KOPT-K1 (cell line): ENCODE measurements around the gene FOXL1.

Experiments used
- H3K27ac ChIP-seq: fragments of 200-600 bp; sonication (generic); 2 replicates; pipeline ENCODE4 v1.5.1; 2016; ENCODE audit warnings: antibody characterized with exemption, mild to moderate bottlenecking, low read depth, low read length; ENCODE audit not compliant: poor library complexity, severe bottlenecking
- H3K36me3 ChIP-seq: fragments of 200-600 bp; sonication (generic); 2 replicates; pipeline ENCODE4 v1.5.1; 2017; ENCODE audit warnings: antibody characterized with exemption, mild to moderate bottlenecking, low read length, moderate library complexity; ENCODE audit not compliant: insufficient read depth
- H3K9me3 ChIP-seq: fragments of 200-600 bp; sonication (generic); 2 replicates; pipeline ENCODE4 v1.5.1; 2017; ENCODE audit warnings: antibody characterized with exemption, low read length, mild to moderate bottlenecking; ENCODE audit not compliant: insufficient read depth, poor library complexity, severe bottlenecking

Gene FOXL1

DNA sequence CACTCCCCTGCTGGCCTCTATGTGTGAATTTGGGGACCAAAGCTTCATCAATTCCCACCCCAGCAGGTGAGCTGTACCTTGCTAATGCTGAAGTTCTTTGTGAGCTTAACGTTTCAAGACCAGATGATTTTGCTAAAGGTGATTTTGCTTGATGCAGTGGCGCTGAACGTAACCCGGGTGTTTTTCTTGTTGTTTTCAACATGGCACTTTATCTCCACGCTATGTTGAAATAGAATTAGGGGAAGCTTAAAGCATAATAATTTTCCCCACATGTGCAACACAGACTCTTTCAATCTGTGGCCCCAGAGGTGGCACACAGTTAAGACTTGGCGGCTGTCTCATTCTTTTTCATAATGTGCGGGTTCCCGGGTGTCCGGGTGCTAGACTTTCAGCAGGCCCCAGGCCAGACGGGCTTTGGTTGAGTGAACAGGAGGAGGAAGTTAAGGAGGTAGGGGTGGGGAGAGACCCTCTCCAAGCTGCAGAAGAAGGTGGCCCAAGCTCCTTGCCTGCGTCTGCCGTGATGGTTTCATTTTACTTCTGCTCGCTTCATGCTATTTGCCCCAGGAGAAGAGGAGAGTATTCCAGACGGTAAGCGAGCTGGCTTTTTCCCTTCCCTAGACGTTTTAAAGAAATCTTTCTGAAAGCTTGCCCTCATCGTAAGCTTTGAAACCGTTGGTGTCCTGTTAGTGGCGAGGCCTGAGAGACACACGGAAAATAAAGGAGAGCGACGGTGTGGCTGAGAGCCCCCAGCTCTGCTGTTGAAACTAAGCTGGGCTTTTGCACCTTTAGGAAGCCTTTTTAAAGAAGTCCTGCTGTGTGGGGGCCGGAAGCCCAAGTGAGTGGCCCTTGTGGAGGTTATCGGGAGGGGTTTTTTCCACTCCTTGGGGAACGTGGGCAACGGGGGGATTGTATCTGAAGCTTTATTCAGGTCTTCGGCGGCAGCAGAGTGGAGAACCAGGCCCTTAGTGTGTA lies 7.5 kb upstream of the FOXL1 start:
- Histone ChIP-seq H3K36me3 (no peaks in the 10 kb centered on the region), H3K9me3 (no peaks in the 10 kb centered on the region), H3K27ac (no peak overlapping the region)

DNA sequence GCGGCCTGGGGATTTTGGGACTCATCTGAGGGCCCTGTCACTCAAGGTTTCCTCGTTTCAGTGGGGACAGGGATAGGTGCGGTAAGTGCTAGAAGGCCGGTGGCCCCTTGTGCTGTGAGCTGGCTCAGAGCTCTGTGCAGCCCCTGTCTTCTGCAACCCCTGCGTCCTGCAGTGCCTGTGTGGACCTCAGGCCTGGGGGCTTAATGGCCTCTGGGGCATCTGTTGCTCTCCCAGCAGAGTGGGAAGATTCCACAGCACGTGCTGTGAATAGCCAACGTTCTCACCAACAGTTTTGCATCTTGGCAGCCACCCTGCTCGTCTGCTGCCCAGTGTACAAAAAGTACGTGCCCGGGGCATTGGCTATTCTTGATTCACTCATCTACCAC lies 6.8 kb upstream of the FOXL1 start:
- Histone ChIP-seq H3K9me3 (no peaks in the 10 kb centered on the region), H3K36me3 (no peaks in the 10 kb centered on the region), H3K27ac (no peak overlapping the region)

DNA sequence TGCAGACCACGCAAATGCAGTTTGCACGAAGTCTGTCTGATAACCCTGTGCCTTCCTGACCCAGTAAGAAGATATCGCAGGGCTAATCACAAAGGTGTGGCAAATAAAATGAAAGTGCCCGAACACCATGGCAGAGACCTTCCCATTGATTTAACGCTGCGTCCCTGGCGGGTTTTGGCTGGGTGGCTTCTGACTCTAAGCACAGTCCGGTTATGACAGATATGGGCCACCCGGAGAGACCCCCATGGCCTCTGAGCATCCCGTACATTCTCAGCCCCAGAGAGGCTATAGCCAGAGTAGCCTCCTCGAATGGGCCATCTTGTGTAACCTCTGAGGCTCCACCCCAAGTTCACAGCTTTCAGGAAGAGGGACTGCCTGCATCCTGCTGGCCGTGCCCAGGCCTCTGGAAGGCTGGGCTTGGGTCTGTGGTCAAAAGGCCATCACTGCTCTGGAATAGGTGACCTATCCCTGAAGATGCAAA lies 6.3 kb upstream of the FOXL1 start:
- H3K9me3 ChIP-seq: no peaks in the 10 kb centered on the region
- H3K36me3 ChIP-seq: no peaks in the 10 kb centered on the region
- no peak overlapping the region for H3K27ac ChIP-seq

DNA sequence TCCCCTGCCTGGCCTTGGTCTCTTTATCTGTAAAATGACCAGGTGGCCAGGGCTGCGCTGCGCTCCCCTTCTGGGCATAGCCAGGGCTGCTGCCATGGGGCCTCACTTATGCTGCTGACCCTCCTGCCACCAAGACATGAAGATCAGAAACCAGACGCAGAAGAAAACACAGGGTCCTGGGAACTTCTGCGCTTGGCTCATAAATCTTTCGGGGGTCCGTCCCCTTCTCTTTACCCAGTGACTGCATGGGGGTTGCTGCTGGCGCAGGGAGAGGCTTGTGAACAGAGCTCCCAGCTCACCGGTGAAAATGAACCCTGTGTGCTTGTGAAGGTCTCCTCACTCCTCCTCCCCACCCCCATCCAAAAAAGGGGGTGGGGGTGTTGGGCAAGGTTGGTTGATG lies 5.7 kb upstream of the FOXL1 start:
- no peaks in the 10 kb centered on the region for H3K36me3 ChIP-seq
- H3K27ac ChIP-seq: no peak overlapping the region
- H3K9me3 ChIP-seq: no peaks in the 10 kb centered on the region

DNA sequence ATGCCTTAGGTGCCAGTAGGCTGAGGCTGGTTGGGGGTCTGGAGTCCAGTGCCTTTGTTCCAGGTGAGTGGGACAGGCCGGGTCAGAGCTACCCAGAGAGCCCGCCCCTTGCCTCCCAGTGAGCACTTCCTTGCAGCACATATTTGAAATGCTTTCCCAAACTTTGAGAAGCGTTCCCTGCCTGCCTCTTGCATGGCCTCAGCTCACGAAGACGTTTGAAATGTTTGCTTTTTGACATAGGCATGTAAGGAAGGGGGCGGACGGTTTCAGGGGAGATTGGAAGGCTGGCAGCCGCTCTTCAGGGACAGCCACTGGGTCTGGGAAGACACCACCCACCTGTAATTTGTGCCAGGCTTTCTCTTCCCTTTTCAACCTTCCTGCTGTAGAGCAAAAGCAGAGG lies 5.1 kb upstream of the FOXL1 start:
- Histone ChIP-seq H3K9me3 (no peaks in the 10 kb centered on the region), H3K27ac (no peak overlapping the region), H3K36me3 (no peaks in the 10 kb centered on the region)

DNA sequence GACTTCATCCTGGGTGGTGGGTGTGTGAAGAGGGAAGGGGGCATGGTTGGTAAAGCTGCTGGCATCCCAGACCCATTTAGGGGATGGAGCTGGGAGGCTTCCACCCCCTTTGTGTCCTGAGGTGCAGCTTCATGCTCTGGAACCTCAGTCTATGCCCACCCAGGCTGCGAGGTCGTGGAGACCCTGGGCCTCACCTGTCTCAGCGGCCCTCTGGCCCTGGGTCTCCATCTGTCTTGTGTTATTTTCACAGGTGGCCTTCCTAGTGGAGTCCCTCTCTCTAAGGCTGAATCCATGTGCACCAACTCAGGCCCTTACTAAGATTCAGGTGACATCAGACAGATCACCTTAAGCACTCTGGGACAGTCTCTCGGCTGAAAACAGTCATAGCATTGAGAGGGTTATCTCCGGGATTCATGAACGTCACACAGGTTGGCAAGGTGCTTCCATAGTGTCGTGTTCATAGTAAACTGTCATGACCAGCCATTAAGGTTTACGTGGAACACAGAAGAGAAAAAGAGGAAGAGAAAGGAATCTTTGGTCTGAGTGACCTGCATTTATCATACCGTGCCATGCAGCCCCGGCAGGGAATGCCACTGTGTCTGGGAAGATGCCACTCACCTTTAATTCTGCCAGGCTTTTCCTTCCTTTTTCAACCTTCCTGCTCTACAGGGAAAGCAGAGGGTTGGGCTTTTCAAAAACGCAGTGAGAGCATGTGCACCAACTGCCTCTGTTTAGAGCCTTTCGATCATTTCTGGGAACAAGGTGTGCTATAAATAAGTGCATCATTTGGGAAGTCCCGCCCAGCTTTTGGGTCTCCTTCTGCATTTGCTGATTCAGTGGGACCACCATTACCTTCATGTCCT lies 4.5 kb upstream of the FOXL1 start:
- H3K9me3 ChIP-seq: no peaks in the 10 kb centered on the region
- no peaks in the 10 kb centered on the region for H3K36me3 ChIP-seq
- H3K27ac ChIP-seq: no peak overlapping the region

DNA sequence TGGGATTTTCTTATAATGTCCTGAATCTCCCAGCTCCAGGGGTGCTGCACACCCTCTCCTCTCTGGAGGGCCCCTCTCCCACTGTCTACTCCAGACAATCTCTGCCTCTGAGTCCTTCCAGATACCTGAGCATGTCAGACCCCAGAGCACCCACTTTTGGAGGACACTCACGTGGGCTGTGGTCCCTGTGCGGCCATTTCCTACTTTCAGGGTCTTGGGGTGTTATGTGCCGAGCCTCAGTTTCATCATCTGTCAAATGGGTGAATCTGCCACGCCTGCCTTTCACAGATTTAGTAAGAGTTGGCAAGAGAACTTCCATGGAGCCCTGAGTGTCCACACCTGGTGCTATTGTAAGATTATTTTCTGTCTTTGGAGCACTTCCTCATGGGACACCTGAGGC lies 3.7 kb upstream of the FOXL1 start:
- no peak overlapping the region for H3K27ac ChIP-seq
- no peaks in the 10 kb centered on the region for H3K36me3 ChIP-seq
- H3K9me3 ChIP-seq: no peaks in the 10 kb centered on the region

DNA sequence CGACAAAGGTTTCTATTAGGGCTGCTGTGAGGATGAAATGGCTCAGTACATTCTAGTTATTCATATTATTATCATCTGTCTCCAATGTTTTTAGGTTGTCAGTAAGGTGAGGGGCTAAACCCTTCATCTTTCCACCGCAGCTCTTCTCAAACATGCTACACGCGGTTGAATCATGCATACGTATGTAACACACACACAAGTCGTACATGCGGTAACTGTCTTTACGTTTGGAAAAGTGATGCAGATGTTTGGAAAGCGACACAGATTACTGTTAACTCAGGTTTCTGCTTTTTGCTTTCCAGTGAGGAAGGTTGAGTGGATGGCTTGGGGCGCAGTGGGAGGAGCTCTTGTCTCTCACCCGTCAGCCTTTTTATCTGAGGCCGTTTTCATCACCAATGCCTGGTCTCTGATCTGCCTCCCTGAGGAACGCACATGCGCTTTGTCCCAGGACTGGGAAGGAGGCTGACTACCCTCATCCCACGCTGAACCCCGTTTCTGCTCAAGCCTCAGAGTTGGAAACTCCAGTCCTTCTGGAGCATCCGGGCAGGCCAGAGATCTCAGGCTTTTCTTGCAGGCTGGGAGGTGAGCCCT lies 3.2 kb upstream of the FOXL1 start:
- Histone ChIP-seq H3K36me3 (no peaks in the 10 kb centered on the region), H3K27ac (no peak overlapping the region), H3K9me3 (no peaks in the 10 kb centered on the region)

DNA sequence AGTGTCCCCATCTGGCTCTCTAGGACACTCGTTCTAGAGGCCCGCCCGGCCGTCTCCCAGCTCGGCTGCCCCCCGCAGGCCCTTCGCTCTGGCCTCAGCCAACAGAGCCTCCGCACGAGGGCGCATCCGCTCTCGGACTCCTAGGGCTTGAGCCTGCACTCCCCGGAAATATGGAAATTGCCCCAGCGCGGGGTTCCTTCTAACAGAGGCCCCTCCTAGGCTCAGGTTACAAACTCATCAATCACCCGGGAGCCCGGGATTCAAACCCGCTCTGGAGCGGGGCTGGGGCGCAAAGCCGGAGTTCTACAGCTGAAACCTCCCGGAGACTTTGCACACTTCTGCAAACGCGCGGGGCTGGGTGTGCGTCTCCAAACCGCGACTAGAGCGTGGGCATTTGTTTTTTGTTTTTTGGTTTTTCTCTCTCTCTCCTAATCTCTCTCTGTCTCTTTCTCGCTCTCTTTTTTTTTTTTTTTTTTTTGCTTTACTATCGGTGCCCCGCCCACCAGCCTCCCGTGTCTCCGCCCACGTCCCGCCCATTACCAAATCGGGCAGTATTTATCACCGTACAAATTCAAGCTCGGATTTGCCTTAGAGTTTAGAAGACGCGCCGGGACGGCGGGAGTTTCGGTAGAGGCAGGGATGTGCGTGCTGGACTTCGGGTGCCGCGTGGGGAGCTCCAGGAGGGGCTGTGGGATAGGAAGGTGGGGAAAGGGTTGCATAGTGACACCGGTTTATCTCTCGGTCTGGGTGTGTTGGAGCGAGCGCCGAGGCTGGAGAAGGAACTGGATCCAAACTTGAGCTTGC lies 2.4 kb upstream of the FOXL1 start:
- H3K9me3 ChIP-seq: no peaks in the 10 kb centered on the region
- no peaks in the 10 kb centered on the region for H3K36me3 ChIP-seq
- no peak overlapping the region for H3K27ac ChIP-seq

DNA sequence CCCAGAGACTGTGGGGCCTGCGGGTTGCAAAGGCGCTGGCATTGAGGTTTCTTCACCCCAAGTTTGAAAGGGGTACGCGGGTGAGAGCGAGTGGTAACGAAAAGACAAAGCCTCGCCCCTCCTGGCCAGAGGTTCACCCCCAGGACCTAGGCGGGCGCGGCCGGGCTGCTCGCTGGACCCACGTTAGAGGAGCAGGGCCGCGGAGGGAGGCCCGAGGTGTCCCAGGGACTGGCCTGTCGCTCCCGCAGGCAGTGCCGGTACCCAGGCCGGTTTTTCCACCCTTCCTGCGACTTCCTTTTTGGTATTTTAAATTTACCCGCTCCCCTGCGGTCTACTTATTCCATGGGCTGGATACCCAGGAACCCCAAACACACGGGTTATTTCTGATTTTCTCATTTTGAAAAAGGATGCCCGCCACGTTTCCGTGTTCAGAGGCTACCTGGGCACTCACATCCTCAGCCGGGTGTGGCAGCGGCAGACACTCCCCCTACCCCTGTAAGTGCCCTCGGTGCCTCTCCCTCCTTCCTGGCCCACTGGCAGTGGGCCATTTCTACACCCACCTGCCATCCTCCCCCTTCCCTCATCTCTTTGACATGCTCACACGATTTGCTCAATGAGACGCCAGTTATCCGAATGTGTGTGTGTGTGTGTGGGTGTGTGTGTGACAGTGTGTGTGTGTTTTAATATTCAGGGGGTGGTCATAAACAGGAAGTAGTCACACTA lies 1.6 kb upstream of the FOXL1 start:
- Histone ChIP-seq H3K27ac (no peak overlapping the region), H3K9me3 (no peaks in the 10 kb centered on the region), H3K36me3 (no peaks in the 10 kb centered on the region)

DNA sequence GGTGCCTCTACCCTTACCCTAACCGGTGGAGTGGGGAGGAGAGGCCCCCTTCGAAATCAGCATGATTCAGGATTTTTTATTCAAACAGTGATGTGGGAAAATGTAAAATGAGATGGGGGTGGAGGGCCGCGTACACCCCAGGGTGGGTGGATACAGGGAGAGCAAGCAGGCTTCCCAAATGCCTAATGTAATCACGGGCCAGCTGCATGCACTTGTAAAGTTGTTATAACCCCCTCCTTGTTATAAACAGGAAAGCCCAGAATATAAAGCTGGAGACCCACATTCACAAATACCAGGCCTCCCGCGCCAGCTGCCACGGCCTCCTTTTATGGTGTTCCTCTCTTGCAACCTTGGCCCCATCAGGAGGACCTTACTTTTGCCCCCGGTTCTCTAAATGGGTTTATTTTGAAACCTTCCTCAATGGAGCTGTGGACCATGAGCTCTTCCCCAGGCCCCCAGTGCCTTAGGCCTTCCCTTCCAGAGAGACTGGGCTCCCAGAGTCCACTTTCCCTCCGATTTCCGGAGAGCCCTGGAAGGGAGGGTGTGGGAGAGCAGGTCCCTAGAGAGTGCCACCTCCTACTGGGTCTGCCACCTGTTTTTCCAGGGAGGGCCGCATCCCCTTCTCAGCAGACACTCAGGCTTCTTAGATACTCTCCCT lies 906 bp upstream of the FOXL1 start:
- no peaks in the 10 kb centered on the region for H3K9me3 ChIP-seq
- no peaks in the 10 kb centered on the region for H3K36me3 ChIP-seq
- no peak overlapping the region for H3K27ac ChIP-seq

DNA sequence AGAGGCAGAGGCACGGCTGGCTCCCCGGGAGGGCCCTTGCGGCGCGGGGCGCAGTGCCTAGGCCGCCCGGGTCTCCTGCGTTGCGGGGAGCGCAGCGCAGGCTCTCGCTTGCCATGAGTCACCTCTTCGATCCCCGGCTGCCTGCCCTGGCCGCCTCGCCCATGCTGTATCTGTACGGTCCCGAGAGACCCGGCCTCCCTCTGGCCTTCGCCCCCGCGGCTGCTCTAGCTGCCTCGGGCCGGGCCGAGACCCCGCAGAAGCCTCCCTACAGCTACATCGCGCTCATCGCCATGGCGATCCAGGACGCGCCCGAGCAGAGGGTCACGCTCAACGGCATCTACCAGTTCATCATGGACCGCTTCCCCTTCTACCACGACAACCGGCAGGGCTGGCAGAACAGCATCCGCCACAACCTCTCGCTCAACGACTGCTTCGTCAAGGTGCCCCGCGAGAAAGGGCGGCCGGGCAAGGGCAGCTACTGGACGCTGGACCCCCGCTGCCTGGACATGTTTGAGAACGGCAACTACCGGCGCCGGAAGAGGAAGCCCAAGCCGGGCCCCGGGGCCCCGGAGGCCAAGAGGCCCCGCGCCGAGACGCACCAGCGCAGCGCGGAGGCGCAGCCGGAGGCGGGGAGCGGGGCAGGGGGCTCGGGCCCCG lies 390 bp downstream of the FOXL1 start:
- Histone ChIP-seq H3K9me3 (no peaks in the 10 kb centered on the region), H3K27ac (no peak overlapping the region), H3K36me3 (no peaks in the 10 kb centered on the region)
